Ramos (cell line): ENCODE results near the gene ORMDL2.
"Not testable (repeated sequence)": the region's sequence is repeated elsewhere in the genome, so short reads cannot be mapped to it uniquely, and the experiment has no call there.

ENCODE experiments used
- in situ Hi-C: fragments of 300-500 bp; cut with MboI; formaldehyde crosslinking; loops from one replicate; pipeline ENCODE4 v1.14.3; 2022; ENCODE audit warnings: low sequenced_read_pairs; ENCODE audit not compliant: unreplicated experiment

The ORMDL2 gene

GRCh38 chr12:55850401-55850800 is 32.6 kb downstream of the ORMDL2 start:
- in situ Hi-C loops = no loop called here

- in situ Hi-C loops = no loop called here
Measured at GRCh38 chr12:55850893-55851292, 33.1 kb downstream of the ORMDL2 start.

GRCh38 chr12:55852740-55853139 is 34.9 kb downstream of the ORMDL2 start:
- in situ Hi-C loops = no loop called here

- in situ Hi-C loops = no loop called here
Measured at GRCh38 chr12:55861396-55861795, 43.6 kb downstream of the ORMDL2 start.

GRCh38 chr12:55861871-55862270 is 44.0 kb downstream of the ORMDL2 start:
- in situ Hi-C loops = no loop called here

GRCh38 chr12:55862286-55862685 is 44.4 kb downstream of the ORMDL2 start:
- in situ Hi-C loops = no loop called here

GRCh38 chr12:55862931-55863330 is 45.1 kb downstream of the ORMDL2 start:
- in situ Hi-C loops = not testable (repeated sequence)

- in situ Hi-C loops = no loop called here
Measured at GRCh38 chr12:55865327-55865726, 47.5 kb downstream of the ORMDL2 start.

- in situ Hi-C loops = not testable (repeated sequence)
Measured at GRCh38 chr12:55866454-55867004, 48.7 kb downstream of the ORMDL2 start.
